ENCODE results near the gene B4GALT4. TPM values are rescaled to one million over a fixed set of nuclear protein-coding genes. Genes with fewer than 3 reads are reported as not detected.
A peak's percentile ranks its signal among the peaks of the same experiment; 100 is the strongest.
"Not testable (repeated sequence)": the region's sequence is repeated elsewhere in the genome, so short reads cannot be mapped to it uniquely, and the experiment has no call there.

Gene B4GALT4
- total and polyA plus RNA-seq, 2 experiments from 2014 or later, result 36.3 to 51.0 TPM

DNA sequence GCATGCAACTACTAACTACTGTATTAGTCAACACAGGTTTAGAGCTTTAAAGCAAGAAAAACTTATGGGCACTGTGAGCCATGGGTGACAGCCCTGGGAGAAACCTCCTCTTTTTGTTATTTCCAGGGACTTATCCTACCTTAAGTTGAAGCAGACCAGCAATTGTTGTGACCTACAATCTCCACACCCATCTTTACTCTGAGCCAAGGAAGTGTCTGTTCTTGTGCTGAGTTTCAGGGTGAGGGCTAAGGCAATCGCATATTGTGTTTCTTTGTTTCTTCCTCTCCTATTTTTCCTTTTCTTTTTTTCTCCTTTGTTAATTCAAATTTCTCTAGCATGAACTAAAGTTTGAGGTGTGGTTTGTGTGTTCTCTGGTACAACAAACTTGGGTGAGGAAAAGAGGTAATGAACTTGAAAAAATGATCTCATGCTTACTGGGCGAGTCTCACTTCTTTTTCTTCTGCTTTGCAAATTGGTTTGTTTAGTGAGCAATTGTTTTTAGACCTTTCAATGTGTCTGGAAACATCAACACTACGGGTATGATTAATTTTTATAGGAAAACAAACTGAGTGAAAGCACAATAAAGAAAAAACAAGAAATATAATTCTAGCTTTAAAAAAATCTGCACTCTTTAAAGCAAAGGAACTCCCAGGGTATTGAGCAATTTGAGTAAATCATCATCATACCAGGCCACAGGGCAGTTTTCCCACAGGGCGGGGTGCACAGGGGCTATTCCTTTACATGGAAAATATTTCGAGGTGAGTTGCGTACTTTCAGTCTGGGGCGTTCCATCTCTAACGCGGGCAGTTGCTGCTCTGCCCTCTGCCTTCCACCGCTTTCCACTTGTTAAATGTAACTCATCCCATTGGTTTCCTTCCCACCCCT lies 64.6 kb downstream of the B4GALT4 start:
- H3K27ac ChIP-seq, result no peak overlapping the region
- no peak for TF ChIP-seq CTCF (IDR thresholded peaks at IDR 0.05; ENCODE audit: low read depth, low read length)
- H3K36me3 ChIP-seq, result no peaks in the 10 kb centered on the region
- H3K9me3 ChIP-seq (ENCODE audit: low read depth), result no peaks in the 10 kb centered on the region
- no peaks in the 10 kb centered on the region for H3K4me1 ChIP-seq (ENCODE audit: low read depth)
- H3K4me3 ChIP-seq, result no peak overlapping the region
- H3K27me3 ChIP-seq, result no peaks in the 10 kb centered on the region
- DNase-seq (ENCODE audit: low read depth in 1 of 2, low spot score in 1 of 2), result peak in 1 of 2 donors; percentile 29

GRCh38 chr3:119173325-119173724 lies 67.4 kb downstream of the B4GALT4 start, which contains the start of gene UPK1B:
Gene UPK1B (plus strand): TSS chr3:119173598. CDS start chr3:119186742, 13,144 bp downstream.
- Histone ChIP-seq H3K4me3 (no peak within 1 kb of the TSS), H3K36me3 (no peaks in the 10 kb centered on the region), H3K9me3 (ENCODE audit: low read depth) (no peaks in the 10 kb centered on the region), H3K4me1 (ENCODE audit: low read depth) (no peaks in the 10 kb centered on the region), H3K27ac (no peak within 1 kb of the TSS), H3K27me3 (no peaks in the 10 kb centered on the region)
- DNase-seq (ENCODE audit: low read depth in 1 of 2, low spot score in 1 of 2), result peak in 1 of 2 donors; percentile 23
- no peak for TF ChIP-seq CTCF (IDR thresholded peaks at IDR 0.05; ENCODE audit: low read depth, low read length)

- TF ChIP-seq CTCF (IDR thresholded peaks at IDR 0.05; ENCODE audit: low read depth, low read length), result no peak
- no peaks in the 10 kb centered on the region for H3K4me1 ChIP-seq (ENCODE audit: low read depth)
- H3K27ac ChIP-seq, result no peak overlapping the region
- no peaks in the 10 kb centered on the region for H3K9me3 ChIP-seq (ENCODE audit: low read depth)
- no peak overlapping the region for H3K4me3 ChIP-seq
- no peaks in the 10 kb centered on the region for H3K36me3 ChIP-seq
- no peak for DNase-seq (ENCODE audit: low read depth in 1 of 2, low spot score in 1 of 2)
- H3K27me3 ChIP-seq, result no peaks in the 10 kb centered on the region
These were observed 69.9 kb downstream of the B4GALT4 start for GRCh38 chr3:119170821-119171220.

DNA sequence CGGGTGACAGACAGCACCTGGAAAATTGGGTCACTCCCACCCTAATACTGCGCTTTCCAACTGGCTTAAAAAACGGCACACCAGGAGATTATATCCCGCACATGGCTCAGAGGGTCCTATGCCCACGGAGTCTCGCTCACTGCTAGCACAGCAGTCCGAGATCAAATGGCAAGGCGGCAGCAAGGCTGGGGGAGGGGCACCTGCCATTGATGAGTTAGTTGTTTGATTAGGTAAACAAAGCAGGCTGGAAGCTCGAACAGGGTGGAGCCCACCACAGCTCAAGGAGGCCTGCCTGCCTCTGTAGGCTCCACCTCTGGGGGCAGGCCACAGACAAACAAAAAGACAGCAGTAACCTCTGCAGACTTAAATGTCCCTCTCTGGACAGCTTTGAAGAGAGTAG lies 75.9 kb downstream of the B4GALT4 start:
- H3K4me3 ChIP-seq; H3K36me3 ChIP-seq; H3K27ac ChIP-seq; DNase-seq (ENCODE audit: low read depth in 1 of 2, low spot score in 1 of 2); H3K9me3 ChIP-seq (ENCODE audit: low read depth); H3K27me3 ChIP-seq; H3K4me1 ChIP-seq (ENCODE audit: low read depth): not testable (repeated sequence)

Other genes with a start within 250 kb of the B4GALT4 start
- 0.74 and 2.0 TPM in 2 replicates for gene IGSF11, start 206.0 kb downstream of the B4GALT4 start, total RNA-seq
- gene IGSF11, start 206.0 kb downstream of the B4GALT4 start, polyA plus RNA-seq, result 0.46 and 0.74 TPM in 2 replicates
- not detected in 2 replicates for gene TEX55, start 94.7 kb downstream of the B4GALT4 start, total RNA-seq
- gene TEX55, start 94.7 kb downstream of the B4GALT4 start, polyA plus RNA-seq, result not detected in 2 replicates
- gene UPK1B, start 67.3 kb downstream of the B4GALT4 start, total RNA-seq, result 1.0 TPM in 1 of 2 replicates, not detected in the other
- gene UPK1B, start 67.3 kb downstream of the B4GALT4 start, polyA plus RNA-seq, result 0.70 TPM in 1 of 2 replicates, not detected in the other
- 59.9 and 60.6 TPM in 2 replicates for gene ARHGAP31, start 53.5 kb upstream of the B4GALT4 start, total RNA-seq
- gene ARHGAP31, start 53.5 kb upstream of the B4GALT4 start, polyA plus RNA-seq, result 23.9 and 28.0 TPM in 2 replicates
- gene TMEM39A, start 222.7 kb upstream of the B4GALT4 start, total RNA-seq, result 42.9 and 48.8 TPM in 2 replicates
- gene TMEM39A, start 222.7 kb upstream of the B4GALT4 start, polyA plus RNA-seq, result 21.5 and 25.9 TPM in 2 replicates
- gene POGLUT1, start 228.1 kb upstream of the B4GALT4 start, total RNA-seq, result 11.0 and 12.5 TPM in 2 replicates
- 19.2 and 22.1 TPM in 2 replicates for gene POGLUT1, start 228.1 kb upstream of the B4GALT4 start, polyA plus RNA-seq

All from cardiac muscle cell (in vitro differentiated cells and primary cell).